NCI-H187 (cell line): Measurements from ENCODE around the gene RAD51B.
"Not testable (repeated sequence)": the region's sequence is repeated elsewhere in the genome, so short reads cannot be mapped to it uniquely, and the experiment has no call there.

ENCODE experiments used
- DNase-seq, 2 experiments: peaks; one replicate each; lab custom pipeline; 2025; lab: John Stamatoyannopoulos, UW

Gene RAD51B

GRCh38 chr14:68302938-68303337 lies 483.4 kb downstream of the RAD51B start:
- not testable (repeated sequence) for DNase-seq

- DNase-seq, result no peak
Observed at GRCh38 chr14:68305738-68306137, 486.2 kb downstream of the RAD51B start.

DNA sequence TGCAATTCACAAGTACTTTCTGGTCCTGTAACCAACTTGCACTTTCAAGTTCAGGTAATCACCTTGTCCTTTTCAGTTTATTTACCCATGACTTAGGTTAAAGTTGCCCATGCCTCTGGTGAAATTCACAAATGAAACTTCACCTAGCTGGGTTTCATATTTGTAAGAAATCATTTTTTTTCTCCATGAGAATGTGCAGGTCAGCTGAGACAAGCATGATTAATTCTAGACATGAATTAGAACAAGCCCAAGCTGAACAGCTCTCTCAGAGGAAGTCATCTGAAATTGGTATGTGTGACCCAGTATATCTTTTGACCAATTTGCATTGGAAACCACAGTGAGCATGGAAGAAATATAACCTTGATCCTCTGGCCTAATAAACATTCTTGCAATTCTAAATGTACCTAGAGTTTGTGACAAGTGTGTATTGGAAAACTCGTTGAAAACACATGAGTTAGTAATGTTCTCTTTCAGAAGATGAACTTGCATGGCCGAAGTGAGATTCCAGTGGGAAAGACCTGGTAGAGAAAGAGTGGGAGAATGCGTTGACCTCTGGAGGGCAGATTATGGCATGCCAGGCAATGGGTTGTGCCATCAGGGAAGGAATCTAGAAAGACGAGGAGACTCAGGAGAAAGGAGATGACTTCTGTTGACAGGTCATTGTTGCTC lies 486.8 kb downstream of the RAD51B start:
- DNase-seq, result no peak

GRCh38 chr14:68306934-68307789 lies 487.6 kb downstream of the RAD51B start:
- DNase-seq, result peak; percentile 30

GRCh38 chr14:68307790-68308168 lies 488.2 kb downstream of the RAD51B start:
- DNase-seq, result no peak

- DNase-seq, result no peak
Observed at GRCh38 chr14:68308726-68309520, 489.3 kb downstream of the RAD51B start.

- DNase-seq, result no peak
Observed at GRCh38 chr14:68309616-68310015, 490.0 kb downstream of the RAD51B start.

DNA sequence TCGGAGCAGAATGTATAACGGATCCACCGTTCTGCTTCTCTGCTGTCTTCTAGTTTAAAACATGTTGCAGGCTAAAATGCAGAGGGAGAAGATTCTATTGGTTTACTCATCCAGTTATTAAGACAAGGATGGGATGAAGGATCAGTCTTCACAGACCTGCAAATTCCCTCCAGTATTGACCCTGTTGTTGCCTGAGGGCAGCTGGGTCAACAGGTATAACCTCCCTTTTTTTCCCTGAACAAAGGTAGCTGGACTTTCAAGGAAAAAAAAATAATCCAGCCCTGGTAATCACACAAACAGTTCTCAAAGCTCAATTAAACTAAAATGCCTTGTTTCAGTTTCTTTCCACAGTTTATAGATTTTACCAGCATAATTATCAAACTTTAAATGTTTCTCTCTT lies 492.7 kb downstream of the RAD51B start:
- DNase-seq, result no peak

DNA sequence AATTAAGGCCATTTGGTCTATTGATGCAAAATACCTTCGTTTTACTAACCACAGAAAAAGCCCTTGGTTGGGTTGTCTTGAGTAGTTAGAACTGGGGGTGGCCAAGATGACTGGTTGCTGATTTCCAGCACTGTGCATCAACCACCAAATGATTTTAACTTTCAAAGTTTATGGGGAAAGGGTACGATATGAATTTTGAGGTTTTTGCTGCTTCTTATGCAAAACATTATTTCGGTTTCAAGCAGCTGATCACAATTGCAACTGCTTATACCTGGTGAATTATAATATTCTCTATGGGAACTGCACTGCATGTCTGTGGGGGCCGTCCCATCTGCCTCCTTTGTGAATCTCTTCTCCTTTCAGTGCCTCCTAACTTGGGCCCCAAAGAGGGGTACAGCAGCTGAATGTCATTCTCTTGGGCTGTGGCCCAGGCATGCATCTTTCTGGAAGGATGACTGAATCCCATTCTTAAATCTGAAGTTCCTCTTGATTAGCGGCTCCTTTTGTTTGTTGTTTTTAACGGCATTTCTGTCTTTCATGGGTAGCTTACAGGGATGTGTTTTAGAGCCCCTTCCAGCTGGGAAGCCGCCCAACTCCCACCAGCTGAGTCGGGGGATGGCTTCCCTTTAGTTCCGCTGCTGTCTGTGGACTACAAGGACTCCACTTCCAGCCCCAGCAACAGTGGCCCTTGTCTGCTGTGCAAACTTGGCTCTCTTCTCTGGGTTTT lies 493.5 kb downstream of the RAD51B start:
- DNase-seq, result no peak

DNA sequence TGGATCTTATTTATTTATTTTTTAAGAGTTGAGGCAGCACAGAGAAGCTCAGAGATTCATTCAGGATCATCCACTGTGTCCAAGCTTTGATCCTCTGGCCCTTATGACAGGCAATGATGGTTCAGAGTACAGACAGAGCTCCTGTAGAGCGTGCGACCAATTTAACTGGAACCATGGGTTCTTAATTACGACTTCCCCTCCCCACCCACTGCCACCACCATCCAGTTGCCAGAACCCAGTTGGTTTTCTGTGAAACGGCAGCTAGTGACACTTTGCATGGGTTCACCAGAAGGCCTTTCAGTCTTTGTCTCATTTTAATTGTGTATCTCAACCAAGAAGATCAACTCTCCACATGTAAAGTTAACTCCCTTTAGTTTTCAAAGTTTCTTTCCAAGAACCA lies 495.1 kb downstream of the RAD51B start:
- no peak for DNase-seq

GRCh38 chr14:68315081-68315480 lies 495.5 kb downstream of the RAD51B start:
- DNase-seq, result no peak

DNA sequence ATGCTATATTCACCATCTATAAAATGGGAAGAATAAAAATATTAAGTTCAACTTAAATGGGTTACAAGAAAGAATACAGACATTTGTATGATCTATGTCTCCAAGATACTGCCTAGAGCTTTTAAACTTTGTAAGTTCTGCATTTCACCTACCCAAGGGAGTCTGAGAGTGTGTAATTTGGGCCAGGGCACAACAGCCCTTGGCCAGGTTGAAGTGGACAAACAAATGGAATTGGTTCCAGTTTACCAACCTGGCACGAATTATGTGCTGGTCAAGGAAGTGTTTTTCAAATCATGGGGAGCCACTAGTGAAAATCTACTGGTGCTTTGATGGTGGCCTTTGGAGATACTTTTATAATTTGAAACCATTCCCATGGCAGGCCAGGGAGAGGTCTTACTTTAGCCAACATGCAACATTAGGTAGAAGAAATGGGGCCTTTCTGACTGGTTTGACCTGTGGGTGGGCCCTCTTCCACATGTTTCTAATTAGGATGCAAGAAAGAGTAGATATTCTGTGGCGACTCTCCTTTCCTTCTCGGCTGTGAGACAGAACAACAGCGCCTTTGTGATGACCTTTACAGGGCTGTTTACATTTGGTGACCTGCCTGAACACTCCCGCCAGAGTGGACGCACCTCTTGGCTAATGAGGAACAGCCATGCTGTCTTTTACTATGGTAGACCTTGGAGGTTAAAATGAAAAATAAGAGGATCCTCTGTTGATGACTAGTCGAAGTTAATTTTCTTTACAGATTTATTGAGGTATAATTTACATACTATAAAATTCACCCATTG lies 496.7 kb downstream of the RAD51B start:
- no peak for DNase-seq

DNA sequence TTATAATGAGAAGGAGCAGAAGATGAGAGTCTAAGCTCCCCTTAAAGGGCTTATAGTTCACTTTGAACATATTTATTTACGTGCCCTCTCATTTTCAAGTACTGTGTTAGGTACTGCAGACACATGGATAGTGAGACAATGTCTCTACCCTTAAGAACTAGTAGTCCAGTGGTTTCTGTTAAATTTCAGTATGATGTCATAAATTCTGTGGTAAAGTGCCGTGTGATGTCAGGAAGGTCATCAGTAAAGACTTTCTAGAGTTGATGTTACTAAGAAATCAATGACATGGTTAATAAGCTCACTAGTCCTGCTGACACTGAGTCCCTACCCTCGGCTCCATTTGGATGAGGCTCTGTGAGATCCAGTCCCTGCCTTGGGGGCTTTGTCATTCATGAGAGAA lies 497.7 kb downstream of the RAD51B start:
- no peak for DNase-seq

DNA sequence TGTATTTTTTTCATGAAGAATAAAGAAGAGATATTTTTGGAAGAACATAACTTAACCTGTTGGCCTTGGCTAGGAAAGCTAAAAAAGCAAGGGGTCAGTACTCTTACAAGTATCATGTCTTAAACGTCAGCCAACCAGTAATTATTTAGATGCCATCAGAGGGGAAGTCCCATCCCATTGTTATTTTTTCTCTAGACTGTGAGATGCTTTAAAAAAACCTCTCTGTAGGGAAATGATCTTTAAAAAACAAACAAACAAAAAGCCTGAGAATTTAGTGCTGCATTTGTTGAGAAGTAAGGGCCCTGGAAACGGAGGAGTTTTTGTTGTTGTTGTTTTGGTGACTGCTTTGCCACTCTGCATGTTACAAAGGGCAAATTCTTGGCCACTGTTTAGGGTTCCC lies 499.2 kb downstream of the RAD51B start:
- DNase-seq, result no peak

DNA sequence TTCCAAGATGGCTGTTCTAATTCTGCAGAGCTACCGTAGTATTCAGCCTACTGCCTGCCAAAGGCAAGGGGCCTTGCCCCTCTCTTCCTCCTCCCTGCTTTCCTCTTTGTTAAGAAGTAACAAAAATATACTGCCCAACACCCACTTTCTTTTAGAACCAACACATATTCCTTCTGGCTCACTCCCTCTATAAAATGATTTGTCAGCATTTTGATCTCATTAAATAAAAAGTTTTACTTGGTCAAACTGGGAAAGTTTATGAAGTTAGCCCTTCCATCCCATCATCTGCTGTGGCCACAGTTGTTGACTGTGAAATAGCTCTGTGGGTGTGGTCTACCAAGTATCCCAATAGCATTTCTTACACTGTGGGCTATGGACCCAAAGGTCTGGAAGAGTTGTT lies 500.9 kb downstream of the RAD51B start:
- DNase-seq, result no peak

DNA sequence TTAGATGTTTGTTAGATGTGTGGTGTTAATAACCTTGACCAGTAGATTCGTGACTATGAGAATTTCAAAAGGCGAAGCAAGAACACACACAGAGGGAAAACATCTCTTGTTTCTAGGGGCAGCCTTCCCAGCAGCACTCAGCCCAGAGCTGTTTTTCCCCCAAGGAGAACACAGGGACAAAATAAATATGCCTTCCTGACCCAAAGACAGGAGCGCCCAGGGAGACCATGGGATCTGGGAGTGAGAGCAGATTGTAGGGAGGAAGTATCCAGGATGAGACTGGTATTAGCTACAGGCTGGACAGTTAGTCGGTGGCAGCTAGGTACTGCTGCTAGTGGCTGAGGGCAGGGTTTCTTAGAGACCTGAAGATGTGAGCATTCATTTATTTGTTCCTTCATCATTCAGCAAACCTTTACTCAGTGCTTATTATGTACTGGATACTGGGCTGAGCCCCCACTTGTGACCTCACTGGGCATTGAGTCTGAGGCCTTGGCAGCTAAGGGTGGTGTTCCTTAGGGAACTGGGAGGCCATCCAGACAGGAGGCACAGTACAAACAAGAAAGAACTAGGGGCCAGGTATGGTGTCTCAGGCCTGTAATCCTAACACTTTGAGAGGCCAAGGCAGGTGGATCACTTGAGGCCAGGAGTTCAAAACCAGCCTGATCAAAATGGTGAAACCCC lies 503.5 kb downstream of the RAD51B start:
- no peak for DNase-seq

- DNase-seq, result no peak
Observed at GRCh38 chr14:68325267-68325807, 505.8 kb downstream of the RAD51B start.

DNA sequence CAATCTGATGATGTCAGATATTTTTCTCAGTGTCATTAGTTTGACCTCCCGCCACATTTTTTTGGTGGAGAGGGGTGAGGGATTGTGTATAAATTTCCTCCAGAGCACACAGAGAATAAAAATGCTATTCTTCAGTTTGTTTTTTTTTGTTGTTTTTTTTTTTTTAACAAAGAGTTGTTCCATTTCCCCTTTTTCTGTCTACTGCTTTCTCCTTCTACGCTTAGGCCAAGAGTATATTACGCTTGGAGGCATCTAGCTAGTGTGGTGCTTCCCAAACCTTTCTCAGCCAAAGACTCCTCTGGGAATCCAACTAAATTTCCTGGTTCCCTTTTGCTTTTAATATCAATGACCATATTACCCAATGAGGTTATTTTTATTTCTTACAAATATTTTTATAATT lies 507.7 kb downstream of the RAD51B start:
- no peak for DNase-seq

- no peak for DNase-seq
Observed at GRCh38 chr14:68328509-68328908, 508.9 kb downstream of the RAD51B start.

GRCh38 chr14:68331426-68331825 lies 511.8 kb downstream of the RAD51B start:
- no peak for DNase-seq
